ENCODE data around the gene MRPS12.

The MRPS12 gene

GRCh38 chr19:38892841-38893240 is 37.9 kb upstream of the MRPS12 start:
- TF ChIP-seq, protein P1, sequence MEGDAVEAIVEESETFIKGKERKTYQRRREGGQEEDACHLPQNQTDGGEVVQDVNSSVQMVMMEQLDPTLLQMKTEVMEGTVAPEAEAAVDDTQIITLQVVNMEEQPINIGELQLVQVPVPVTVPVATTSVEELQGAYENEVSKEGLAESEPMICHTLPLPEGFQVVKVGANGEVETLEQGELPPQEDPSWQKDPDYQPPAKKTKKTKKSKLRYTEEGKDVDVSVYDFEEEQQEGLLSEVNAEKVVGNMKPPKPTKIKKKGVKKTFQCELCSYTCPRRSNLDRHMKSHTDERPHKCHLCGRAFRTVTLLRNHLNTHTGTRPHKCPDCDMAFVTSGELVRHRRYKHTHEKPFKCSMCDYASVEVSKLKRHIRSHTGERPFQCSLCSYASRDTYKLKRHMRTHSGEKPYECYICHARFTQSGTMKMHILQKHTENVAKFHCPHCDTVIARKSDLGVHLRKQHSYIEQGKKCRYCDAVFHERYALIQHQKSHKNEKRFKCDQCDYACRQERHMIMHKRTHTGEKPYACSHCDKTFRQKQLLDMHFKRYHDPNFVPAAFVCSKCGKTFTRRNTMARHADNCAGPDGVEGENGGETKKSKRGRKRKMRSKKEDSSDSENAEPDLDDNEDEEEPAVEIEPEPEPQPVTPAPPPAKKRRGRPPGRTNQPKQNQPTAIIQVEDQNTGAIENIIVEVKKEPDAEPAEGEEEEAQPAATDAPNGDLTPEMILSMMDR (conservative IDR thresholded peaks at IDR 0.05; ENCODE audit: low read depth, low read length): no peak

DNA sequence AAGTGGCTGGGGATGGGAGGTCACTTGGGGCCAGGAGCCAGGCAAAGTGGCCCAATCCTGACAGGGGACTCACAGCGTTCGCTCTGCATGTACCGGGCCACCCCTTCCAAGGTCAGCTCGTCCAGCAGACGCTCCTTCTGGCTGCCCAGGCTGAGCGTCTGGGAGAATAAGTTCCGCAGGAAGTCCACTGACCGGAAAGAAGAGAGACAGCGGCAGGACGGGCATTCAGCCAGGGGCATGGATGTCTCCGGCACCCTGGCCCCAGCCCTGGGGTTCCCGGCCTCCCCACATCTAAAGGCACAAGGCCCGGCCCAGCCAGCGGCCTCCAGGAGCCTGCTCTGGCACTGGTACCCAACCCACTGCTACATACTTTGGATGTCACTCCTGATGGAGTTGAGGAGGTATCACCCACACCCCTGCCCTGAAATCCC is 37.4 kb upstream of the MRPS12 start:
- no peak overlapping the region for H3K4me3 ChIP-seq (ENCODE audit: low read depth, low read length)
- TF ChIP-seq, protein P1 (conservative IDR thresholded peaks at IDR 0.05; ENCODE audit: low read depth, low read length): no peak
- DNase-seq (ENCODE audit: low read depth): no peak

More at GRCh38 chr19:38892841-38893240, 37.9 kb upstream of the MRPS12 start:
- no peak for DNase-seq (ENCODE audit: low read depth)
- no peak overlapping the region for H3K4me3 ChIP-seq (ENCODE audit: low read depth, low read length)

GRCh38 chr19:38894968-38895367 is 35.8 kb upstream of the MRPS12 start:
- TF ChIP-seq, protein P1 (conservative IDR thresholded peaks at IDR 0.05; ENCODE audit: low read depth, low read length): no peak
- no peak for DNase-seq (ENCODE audit: low read depth)
- no peak overlapping the region for H3K4me3 ChIP-seq (ENCODE audit: low read depth, low read length)

- TF ChIP-seq, protein P1 (conservative IDR thresholded peaks at IDR 0.05; ENCODE audit: low read depth, low read length): no peak
- H3K4me3 ChIP-seq (ENCODE audit: low read depth, low read length): peak overlapping the region; percentile 99
- peak; percentile 32 for DNase-seq (ENCODE audit: low read depth)
Observed at GRCh38 chr19:38898788-38899446, 31.8 kb upstream of the MRPS12 start.

DNA sequence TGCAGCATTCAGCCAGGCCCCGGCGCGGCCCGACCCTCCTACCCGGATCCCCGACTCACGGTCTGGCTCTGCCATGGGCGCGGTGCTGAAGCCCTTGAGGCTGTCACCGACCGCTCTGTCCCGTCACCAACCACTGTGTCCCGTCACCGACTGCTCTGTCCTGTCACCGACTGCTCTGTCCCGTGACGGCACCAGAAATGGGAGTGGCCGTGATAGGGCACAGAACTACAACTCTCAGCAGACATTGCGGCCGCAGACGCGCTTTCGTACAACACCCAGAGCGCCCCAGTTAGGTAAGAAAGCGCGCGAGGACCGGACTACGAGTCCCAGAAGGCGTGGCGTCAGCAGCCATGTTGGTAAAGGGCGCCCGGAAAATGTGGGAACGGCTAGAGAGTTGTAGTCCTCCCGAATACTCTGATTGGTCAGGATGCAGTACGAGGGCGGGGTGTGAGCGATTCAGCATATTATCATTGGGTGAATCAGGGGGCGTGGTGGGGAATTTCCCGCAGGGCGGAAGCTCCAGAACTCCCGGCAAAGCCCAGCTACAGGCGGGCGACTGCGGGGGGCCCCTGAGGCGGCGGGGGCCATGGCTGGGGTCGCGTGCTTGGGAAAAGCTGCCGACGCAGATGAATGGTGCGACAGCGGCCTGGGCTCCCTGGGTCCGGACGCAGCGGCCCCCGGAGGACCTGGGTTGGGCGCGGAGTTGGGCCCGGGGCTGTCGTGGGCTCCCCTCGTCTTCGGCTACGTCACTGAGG is 31.1 kb upstream of the MRPS12 start, which contains the start of the genes NFKBIB and SIRT2:
NFKBIB (plus strand) TSS at position 523 of the 755 bp plus-strand sequence; CDS start at position 587, 64 bp downstream.
SIRT2 (minus strand) TSS at position 172 of the 755 bp plus-strand sequence; CDS start at position 75, 97 bp downstream.
- TF ChIP-seq, protein P1 (conservative IDR thresholded peaks at IDR 0.05; ENCODE audit: low read depth, low read length): no peak
- DNase-seq (ENCODE audit: low read depth): peak; percentile 100

DNA sequence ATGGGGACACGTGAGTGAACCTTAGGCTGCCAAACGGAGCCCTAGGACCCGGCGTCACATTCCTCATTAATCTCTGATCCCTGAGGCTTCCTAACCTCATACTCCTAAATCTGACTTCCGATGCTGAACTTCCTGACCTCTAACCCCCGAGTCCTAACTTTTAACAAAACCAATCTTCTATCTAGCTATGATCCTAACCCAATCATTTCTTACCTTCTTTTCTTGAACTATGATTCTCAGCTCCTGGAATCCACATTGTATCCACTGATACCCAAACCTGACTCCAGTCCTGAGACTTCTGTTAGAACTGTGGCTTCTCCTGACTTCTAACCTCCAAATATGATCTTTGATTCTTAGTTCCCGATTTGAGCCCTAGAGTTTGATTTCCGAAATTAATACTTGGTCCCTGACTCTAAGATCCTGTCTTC is 30.5 kb upstream of the MRPS12 start:
- no peak for DNase-seq (ENCODE audit: low read depth)
- TF ChIP-seq, protein P1 (conservative IDR thresholded peaks at IDR 0.05; ENCODE audit: low read depth, low read length): no peak

More for the DNA sequence above, 31.1 kb upstream of the MRPS12 start, which contains the start of the genes NFKBIB and SIRT2:
- peak within 1 kb of the TSS; percentile 99 for H3K4me3 ChIP-seq (ENCODE audit: low read depth, low read length)

More for the DNA sequence above, 30.5 kb upstream of the MRPS12 start:
- peak overlapping the region; percentile 86 for H3K4me3 ChIP-seq (ENCODE audit: low read depth, low read length)

All from choroid plexus epithelial cell (primary cell).